ENCODE measurements around the gene CSMD2. TPM values are rescaled to one million over a fixed set of nuclear protein-coding genes. Genes with fewer than 3 reads are reported as not detected.

Gene CSMD2
- total and polyA plus RNA-seq, 2 donors from 2014 or later = 0.47 TPM; not detected in 1

DNA sequence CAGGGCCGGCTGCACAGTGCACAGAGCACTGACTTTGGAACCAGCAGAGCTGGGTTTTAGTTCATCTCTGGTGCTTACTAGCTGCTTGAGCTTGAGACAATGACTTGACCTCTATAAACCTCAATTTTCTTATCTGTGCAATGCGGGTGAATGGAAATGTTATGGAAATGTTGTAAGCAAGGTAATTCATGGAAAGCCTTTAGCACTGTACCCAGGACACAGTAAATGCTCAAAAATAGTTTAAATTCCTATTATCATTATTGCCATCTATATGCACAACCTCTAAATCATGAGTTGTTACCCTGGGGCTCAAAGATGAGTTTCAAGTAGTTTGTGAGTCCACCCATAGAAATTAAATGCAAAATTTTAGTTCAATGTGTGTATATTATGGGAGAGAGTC, 99.5 kb downstream of the CSMD2 start:
- Histone ChIP-seq H3K9me3 (ENCODE audit: control insufficient read depth in 2 of 3, insufficient read depth in 1 of 3, low read length in 3 of 3) (no peaks in the 10 kb centered on the region), H3K36me3 (ENCODE audit: control insufficient read depth in 2 of 3, insufficient read depth in 3 of 3, low read length in 3 of 3) (no peaks in the 10 kb centered on the region), H3K27me3 (ENCODE audit: control insufficient read depth, insufficient read depth, low read length) (no peaks in the 10 kb centered on the region), H3K4me3 (ENCODE audit: low read length in 3 of 3) (no peak overlapping the region), H3K4me1 (ENCODE audit: control insufficient read depth in 2 of 3, insufficient read depth in 2 of 3, low read depth in 1 of 3, low read length in 3 of 3) (peaks cover 0 to 2% (median 0%) of the 10 kb centered on the region in 3 donors), H3K27ac (ENCODE audit: low read depth in 2 of 2, low read length in 2 of 2) (no peak overlapping the region), H3K9ac (ENCODE audit: low read length in 3 of 3) (no peak overlapping the region)
- TF ChIP-seq, protein P1, sequence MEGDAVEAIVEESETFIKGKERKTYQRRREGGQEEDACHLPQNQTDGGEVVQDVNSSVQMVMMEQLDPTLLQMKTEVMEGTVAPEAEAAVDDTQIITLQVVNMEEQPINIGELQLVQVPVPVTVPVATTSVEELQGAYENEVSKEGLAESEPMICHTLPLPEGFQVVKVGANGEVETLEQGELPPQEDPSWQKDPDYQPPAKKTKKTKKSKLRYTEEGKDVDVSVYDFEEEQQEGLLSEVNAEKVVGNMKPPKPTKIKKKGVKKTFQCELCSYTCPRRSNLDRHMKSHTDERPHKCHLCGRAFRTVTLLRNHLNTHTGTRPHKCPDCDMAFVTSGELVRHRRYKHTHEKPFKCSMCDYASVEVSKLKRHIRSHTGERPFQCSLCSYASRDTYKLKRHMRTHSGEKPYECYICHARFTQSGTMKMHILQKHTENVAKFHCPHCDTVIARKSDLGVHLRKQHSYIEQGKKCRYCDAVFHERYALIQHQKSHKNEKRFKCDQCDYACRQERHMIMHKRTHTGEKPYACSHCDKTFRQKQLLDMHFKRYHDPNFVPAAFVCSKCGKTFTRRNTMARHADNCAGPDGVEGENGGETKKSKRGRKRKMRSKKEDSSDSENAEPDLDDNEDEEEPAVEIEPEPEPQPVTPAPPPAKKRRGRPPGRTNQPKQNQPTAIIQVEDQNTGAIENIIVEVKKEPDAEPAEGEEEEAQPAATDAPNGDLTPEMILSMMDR (IDR thresholded peaks at IDR 0.05; ENCODE audit: borderline replicate concordance, extremely low read depth, insufficient read depth) = no peak
- FAIRE-seq = no peak
- no peak for DNase-seq
- intact Hi-C loops (cut with DNase I) = no loop called here

DNA sequence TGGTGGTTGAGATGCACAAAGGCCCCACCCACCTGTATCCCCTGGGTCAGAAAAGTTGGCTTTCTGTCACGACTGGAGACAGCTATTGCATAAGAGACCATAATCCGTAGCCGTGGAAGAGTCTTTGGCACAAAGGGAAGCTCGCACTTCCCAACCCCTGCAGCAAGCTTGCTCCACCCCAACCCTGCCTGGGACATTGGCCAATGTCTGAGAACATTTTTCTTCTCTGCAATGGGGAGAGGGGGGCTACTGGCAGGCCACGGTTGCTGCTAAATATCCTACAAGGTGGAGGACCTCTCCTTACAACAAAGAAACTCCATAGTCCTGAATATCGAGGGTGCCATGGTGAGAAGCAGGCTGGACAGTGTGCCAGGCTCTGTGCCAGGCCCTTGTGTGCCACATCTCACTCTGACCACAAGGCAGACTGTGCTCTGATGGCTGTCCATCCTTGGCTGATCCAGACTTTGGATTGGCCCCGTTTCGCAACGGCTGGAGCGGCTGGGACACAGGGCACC, 104.1 kb downstream of the CSMD2 start:
- Histone ChIP-seq H3K27ac (ENCODE audit: low read depth in 2 of 2, low read length in 2 of 2) (no peak overlapping the region), H3K4me1 (ENCODE audit: control insufficient read depth in 2 of 3, insufficient read depth in 2 of 3, low read depth in 1 of 3, low read length in 3 of 3) (peaks cover 0 to 2% (median 0%) of the 10 kb centered on the region in 3 donors), H3K9ac (ENCODE audit: low read length in 3 of 3) (no peak overlapping the region), H3K36me3 (ENCODE audit: control insufficient read depth in 2 of 3, insufficient read depth in 3 of 3, low read length in 3 of 3) (no peaks in the 10 kb centered on the region), H3K9me3 (ENCODE audit: control insufficient read depth in 2 of 3, insufficient read depth in 1 of 3, low read length in 3 of 3) (no peaks in the 10 kb centered on the region), H3K4me3 (ENCODE audit: low read length in 3 of 3) (no peak overlapping the region), H3K27me3 (ENCODE audit: control insufficient read depth, insufficient read depth, low read length) (no peaks in the 10 kb centered on the region)
- intact Hi-C loops (cut with DNase I) = no loop called here
- TF ChIP-seq, protein P1 (IDR thresholded peaks at IDR 0.05; ENCODE audit: borderline replicate concordance, extremely low read depth, insufficient read depth) = no peak
- FAIRE-seq = no peak
- no peak for DNase-seq

DNA sequence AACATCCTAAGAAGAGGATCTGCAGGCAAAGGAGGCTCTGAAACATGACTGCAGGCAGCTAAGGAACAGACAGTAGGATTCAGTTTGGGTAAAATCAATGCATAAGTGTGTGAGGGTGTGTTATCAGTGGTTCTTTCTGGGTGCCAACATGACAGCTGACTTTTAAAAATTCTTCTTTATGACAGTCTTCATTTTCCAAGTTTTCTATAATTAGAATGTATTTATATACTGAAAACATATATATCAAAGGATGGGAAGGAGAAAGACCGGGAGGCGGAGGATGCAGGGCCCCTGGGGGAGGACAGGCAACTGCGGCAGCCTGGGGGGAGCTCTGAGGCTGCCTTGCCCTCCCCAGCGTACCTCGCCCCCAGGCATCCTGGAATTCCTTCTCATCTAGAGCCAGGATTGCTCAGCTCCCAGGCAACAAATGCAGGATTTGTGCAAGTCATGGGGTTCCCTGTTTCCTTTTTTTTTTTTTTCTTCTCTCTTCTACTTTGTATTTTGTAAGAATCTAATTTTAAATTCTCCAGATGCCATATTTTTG, 104.8 kb downstream of the CSMD2 start:
- TF ChIP-seq, protein P1 (IDR thresholded peaks at IDR 0.05; ENCODE audit: borderline replicate concordance, extremely low read depth, insufficient read depth) = no peak
- H3K9ac ChIP-seq (ENCODE audit: low read length in 3 of 3) = no peak overlapping the region
- no peak overlapping the region for H3K4me3 ChIP-seq (ENCODE audit: low read length in 3 of 3)
- DNase-seq = no peak
- no peak overlapping the region for H3K27ac ChIP-seq (ENCODE audit: low read depth in 2 of 2, low read length in 2 of 2)
- peaks cover 0 to 2% (median 0%) of the 10 kb centered on the region in 3 donors for H3K4me1 ChIP-seq (ENCODE audit: control insufficient read depth in 2 of 3, insufficient read depth in 2 of 3, low read depth in 1 of 3, low read length in 3 of 3)
- intact Hi-C loops (cut with DNase I) = no loop called here
- FAIRE-seq = no peak
- no peaks in the 10 kb centered on the region for H3K27me3 ChIP-seq (ENCODE audit: control insufficient read depth, insufficient read depth, low read length)
- H3K36me3 ChIP-seq (ENCODE audit: control insufficient read depth in 2 of 3, insufficient read depth in 3 of 3, low read length in 3 of 3) = no peaks in the 10 kb centered on the region
- H3K9me3 ChIP-seq (ENCODE audit: control insufficient read depth in 2 of 3, insufficient read depth in 1 of 3, low read length in 3 of 3) = no peaks in the 10 kb centered on the region

Data from kidney (tissue), 14 donors.